Measurements from ENCODE around the gene RIC3.

RIC3 gene

GRCh38 chr11:8202516-8203413 is 33.9 kb upstream of the RIC3 start:
- ATAC-seq (ENCODE audit: insufficient read depth, low read depth) (no peak), DNase-seq (no peak)
- Histone ChIP-seq H3K36me3 (ENCODE audit: insufficient read depth, low read length) (no peaks in the 10 kb centered on the region), H3K9me3 (ENCODE audit: insufficient read depth, low read length, severe bottlenecking) (no peaks in the 10 kb centered on the region), H2AFZ (ENCODE audit: low read depth, low read length) (no peak overlapping the region), H3K4me3 (ENCODE audit: low read depth in 1 of 2, low read length in 2 of 2) (no peak overlapping the region), H3K4me2 (ENCODE audit: insufficient read depth, low read length) (no peak overlapping the region), H3K4me1 (ENCODE audit: insufficient read depth, low read length) (no peaks in the 10 kb centered on the region), H3K27me3 (ENCODE audit: insufficient read depth, low read length, poor library complexity) (peaks cover 3% of the 10 kb centered on the region), H3K9ac (ENCODE audit: low read depth, low read length) (no peak overlapping the region), H3K79me2 (ENCODE audit: insufficient read depth, low read length) (no peaks in the 10 kb centered on the region), H3K27ac (ENCODE audit: low read length) (no peak overlapping the region), H4K20me1 (ENCODE audit: insufficient read depth, low read length) (no peaks in the 10 kb centered on the region)
- TF ChIP-seq EZH2 (IDR thresholded peaks at IDR 0.05; ENCODE audit: borderline replicate concordance, low read depth, low read length, severe bottlenecking) (no peak), CTCF (IDR thresholded peaks at IDR 0.05; ENCODE audit: borderline replicate concordance, extremely low read depth, low read length, poor library complexity, severe bottlenecking) (no peak)

GRCh38 chr11:8201644-8202365 is 33.0 kb upstream of the RIC3 start:
- no peak for ATAC-seq (ENCODE audit: insufficient read depth, low read depth)
- Histone ChIP-seq H3K9ac (ENCODE audit: low read depth, low read length) (no peak overlapping the region), H3K36me3 (ENCODE audit: insufficient read depth, low read length) (no peaks in the 10 kb centered on the region), H3K27me3 (ENCODE audit: insufficient read depth, low read length, poor library complexity) (peaks cover 3% of the 10 kb centered on the region), H3K27ac (ENCODE audit: low read length) (no peak overlapping the region), H3K4me1 (ENCODE audit: insufficient read depth, low read length) (no peaks in the 10 kb centered on the region), H3K9me3 (ENCODE audit: insufficient read depth, low read length, severe bottlenecking) (no peaks in the 10 kb centered on the region), H4K20me1 (ENCODE audit: insufficient read depth, low read length) (no peaks in the 10 kb centered on the region), H3K4me2 (ENCODE audit: insufficient read depth, low read length) (no peak overlapping the region), H3K4me3 (ENCODE audit: low read depth in 1 of 2, low read length in 2 of 2) (no peak overlapping the region), H2AFZ (ENCODE audit: low read depth, low read length) (no peak overlapping the region), H3K79me2 (ENCODE audit: insufficient read depth, low read length) (no peaks in the 10 kb centered on the region)
- no peak for TF ChIP-seq CTCF (IDR thresholded peaks at IDR 0.05; ENCODE audit: borderline replicate concordance, extremely low read depth, low read length, poor library complexity, severe bottlenecking)
- TF ChIP-seq EZH2 (IDR thresholded peaks at IDR 0.05; ENCODE audit: borderline replicate concordance, low read depth, low read length, severe bottlenecking): no peak
- no peak for DNase-seq

GRCh38 chr11:8199676-8200075 is 30.9 kb upstream of the RIC3 start:
- H3K4me1 ChIP-seq (ENCODE audit: insufficient read depth, low read length): no peaks in the 10 kb centered on the region
- H2AFZ ChIP-seq (ENCODE audit: low read depth, low read length): no peak overlapping the region
- H3K27ac ChIP-seq (ENCODE audit: low read length): no peak overlapping the region
- no peaks in the 10 kb centered on the region for H3K79me2 ChIP-seq (ENCODE audit: insufficient read depth, low read length)
- DNase-seq: no peak
- TF ChIP-seq EZH2 (IDR thresholded peaks at IDR 0.05; ENCODE audit: borderline replicate concordance, low read depth, low read length, severe bottlenecking) (no peak), CTCF (IDR thresholded peaks at IDR 0.05; ENCODE audit: borderline replicate concordance, extremely low read depth, low read length, poor library complexity, severe bottlenecking) (no peak)
- H3K9ac ChIP-seq (ENCODE audit: low read depth, low read length): no peak overlapping the region
- ATAC-seq (ENCODE audit: insufficient read depth, low read depth): no peak
- H3K4me3 ChIP-seq (ENCODE audit: low read depth in 1 of 2, low read length in 2 of 2): no peak overlapping the region
- no peaks in the 10 kb centered on the region for H3K9me3 ChIP-seq (ENCODE audit: insufficient read depth, low read length, severe bottlenecking)
- no peaks in the 10 kb centered on the region for H3K36me3 ChIP-seq (ENCODE audit: insufficient read depth, low read length)
- no peak overlapping the region for H3K4me2 ChIP-seq (ENCODE audit: insufficient read depth, low read length)
- H4K20me1 ChIP-seq (ENCODE audit: insufficient read depth, low read length): no peaks in the 10 kb centered on the region
- peaks cover under 1% of the 10 kb centered on the region for H3K27me3 ChIP-seq (ENCODE audit: insufficient read depth, low read length, poor library complexity)

Data from DND-41 (cell line).